Stimulated activated CD8-positive, alpha-beta memory T cell treated with anti-CD3 and anti-CD28 coated beads, Interleukin-7, amount 100 ng/mL, for 24 hours (primary cell): ENCODE results near the gene HBG1.

ENCODE experiments used
- DNase-seq: peaks from one replicate; pipeline ENCODE4 v3.0.0-alpha.2; 2020; ENCODE audit warnings: low read depth

HBG1 gene

GRCh38 chr11:5246772-5247471 is 2.7 kb downstream of the HBG1 start:
- no peak for DNase-seq

DNA sequence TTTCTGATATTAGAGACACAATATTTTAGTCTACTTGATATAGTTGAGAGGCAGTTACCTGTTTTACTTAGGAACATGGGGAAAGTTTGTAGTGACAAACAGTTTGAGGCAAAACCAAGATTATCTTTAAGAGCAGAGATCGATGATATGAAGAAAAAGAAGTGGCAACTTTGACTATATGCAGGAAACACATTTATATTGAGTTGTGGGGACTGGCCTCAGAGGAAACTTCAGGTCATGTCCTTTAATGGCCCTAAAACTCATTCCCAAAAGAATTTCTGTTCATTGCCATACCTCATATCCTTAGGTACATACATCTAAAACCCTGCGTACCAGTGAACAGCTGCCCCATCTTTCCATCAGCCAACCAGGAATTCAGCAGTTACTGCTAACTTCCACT is 4.5 kb downstream of the HBG1 start:
- no peak for DNase-seq

GRCh38 chr11:5243816-5244180 is 5.9 kb downstream of the HBG1 start:
- DNase-seq, result no peak

DNA sequence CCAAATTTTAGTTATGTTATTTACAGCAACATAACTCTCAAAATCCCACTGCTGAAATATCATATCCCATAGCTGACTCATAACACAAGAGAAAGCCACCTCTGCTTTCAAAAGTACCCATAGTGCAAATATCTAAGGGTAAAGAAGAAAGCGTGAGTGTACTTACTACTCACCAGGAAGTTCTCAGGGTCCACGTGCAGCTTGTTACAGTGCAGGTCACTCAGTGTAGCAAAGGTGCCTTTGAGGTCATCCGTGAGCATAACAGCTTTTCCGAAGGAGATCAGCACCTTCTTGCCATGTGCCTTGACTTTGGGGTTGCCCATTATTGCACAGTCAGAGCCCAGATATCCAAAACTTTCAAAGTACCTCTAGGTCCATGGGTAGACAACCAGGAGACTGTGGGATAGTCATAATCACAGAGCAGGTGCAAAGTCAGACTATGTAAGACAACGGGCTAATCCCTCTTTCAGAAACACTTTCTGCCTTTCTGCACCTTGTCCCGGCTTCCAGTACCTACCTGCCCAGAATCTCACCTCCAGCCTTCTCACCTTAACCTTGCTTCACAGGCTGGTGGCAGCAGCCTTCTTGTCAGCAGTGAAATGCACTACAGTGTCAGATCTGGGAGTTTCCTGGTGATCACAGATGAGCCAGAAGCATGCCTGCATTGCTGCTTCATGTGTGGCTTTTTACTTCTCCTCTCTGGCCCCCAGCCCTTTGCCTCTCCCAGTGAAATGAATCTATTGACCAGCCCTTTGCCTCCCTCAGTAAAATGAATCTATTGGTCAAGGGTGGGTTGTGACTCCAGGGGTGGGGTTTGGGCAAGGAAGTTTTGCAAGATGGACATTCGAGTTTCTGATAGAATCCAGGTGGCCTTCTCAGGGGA is 6.5 kb downstream of the HBG1 start:
- no peak for DNase-seq

DNA sequence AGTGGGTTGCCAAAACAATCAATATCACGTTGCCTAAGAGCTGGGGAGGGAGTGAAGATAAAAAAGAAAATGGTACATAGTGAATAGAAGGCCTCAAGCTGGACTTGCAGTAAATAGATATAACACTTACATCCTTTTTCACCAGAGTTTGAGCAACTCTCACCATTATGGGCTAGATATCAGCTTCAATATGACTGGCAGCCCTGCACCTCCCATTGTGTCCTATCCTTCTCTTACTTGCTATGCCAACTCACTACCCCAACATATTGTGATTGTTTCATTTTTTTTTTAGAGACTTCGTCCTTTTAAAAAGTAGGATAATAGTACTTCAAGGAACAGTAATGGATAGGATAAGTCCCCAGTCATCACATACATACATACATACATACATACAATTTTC is 7.4 kb downstream of the HBG1 start:
- no peak for DNase-seq

DNA sequence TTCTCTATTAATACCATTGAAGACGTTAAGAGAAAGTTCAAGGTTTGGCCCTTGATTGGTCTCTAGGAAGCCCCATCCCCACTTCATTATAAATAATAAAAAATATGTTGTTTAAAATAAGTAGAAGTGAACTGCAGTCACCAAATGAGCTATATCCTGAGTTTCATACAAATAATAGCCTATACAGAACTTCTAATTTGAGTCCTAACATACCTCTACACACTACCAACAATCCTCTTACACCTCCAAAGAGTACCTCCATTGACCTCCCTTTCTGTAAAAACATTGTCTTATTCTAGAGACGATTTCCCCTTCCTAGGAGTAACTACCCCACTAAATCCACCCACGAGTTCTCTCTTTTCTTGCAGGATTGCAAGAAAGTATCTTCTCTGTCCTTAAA is 8.2 kb downstream of the HBG1 start:
- DNase-seq, result no peak

- no peak for DNase-seq
Observed at GRCh38 chr11:5240458-5240857, 9.2 kb downstream of the HBG1 start.

DNA sequence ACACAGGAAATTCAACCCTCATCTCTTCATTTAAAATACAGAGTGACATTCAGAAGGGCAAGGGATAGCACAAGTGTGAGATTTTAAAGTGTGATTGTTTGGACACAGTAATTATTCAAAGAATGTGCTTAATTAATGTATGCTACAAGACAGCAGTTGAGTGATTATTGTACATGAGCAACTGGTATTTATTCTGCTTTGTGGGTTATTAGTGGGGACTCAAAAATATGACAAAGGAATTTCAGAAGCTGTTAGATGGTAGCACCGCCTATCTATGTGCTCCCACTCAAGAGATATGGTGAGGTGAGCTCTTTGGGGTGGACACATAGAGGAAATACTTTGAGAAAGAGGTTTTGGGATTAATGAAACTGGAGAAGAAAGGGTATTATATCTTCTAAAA is 9.6 kb downstream of the HBG1 start:
- no peak for DNase-seq

DNA sequence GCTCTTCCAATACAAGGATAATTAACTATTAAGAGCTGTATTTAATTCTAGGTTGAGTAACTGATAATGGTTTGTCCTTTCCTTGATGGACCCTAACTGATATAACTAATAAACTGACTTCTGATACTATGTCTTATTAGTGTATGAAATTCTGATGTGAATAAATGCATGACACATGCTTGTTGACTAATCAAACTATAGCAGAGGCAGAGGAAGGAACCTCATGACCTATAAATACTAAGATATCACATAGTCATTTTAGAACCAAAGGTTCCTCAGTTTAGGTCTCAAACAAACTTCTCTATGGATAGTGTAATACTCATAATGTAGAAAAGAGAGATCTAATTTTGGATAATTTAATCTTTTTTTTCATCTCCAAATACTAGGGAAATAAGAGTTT is 10.6 kb downstream of the HBG1 start:
- no peak for DNase-seq

DNA sequence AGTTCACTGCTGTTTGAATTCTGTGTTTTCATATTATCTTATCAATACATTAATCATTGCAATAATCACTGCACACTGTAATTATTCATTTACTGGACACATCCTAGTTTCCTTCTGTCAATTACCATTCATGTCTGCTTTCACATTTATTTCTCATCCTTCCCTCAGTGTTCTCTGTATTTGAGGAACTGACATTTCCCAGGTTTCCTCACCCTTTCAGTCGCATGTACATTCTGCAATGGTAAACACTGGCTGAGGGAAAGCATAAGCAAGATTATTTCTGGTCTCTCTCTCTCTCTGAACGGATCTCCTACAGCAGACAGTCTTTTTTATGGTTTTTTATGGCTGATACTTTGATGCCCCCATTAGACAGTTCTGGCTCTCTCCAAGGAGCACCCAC is 11.2 kb downstream of the HBG1 start:
- DNase-seq, result no peak

DNA sequence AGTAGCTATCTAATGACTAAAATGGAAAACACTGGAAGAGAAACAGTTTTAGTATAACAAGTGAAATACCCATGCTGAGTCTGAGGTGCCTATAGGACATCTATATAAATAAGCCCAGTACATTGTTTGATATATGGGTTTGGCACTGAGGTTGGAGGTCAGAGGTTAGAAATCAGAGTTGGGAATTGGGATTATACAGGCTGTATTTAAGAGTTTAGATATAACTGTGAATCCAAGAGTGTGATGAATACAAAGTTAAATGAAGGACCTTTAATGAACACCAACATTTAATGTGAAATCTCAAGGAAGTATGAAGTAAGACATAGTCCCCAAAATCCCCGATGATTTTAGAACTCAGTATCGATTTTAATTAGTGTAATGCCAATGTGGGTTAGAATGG is 12.2 kb downstream of the HBG1 start:
- no peak for DNase-seq

- no peak for DNase-seq
Observed at GRCh38 chr11:5235364-5236095, 14.1 kb downstream of the HBG1 start.

GRCh38 chr11:5234381-5234834 is 15.2 kb downstream of the HBG1 start, which contains the start of gene HBD:
HBD (minus strand) TSS chr11:5234483; CDS start chr11:5234433, 50 bp downstream.
- DNase-seq, result no peak

DNA sequence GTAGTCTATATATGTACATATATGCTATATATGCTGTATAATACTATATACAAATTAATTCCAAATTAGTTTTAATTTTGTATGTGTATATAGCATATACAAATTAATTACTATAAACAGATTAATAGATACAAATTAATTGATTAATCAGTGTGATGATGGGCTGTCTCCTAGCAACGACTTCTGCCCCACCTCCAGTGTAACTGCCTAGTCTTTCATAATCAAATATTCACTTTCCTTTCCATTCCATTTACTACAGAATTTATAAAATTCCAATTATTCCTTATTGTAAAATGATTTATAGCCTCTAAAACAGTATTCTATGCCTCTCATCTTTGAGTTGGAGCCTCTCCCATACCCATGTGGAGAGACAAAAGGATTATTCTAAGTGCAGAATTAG is 16.4 kb downstream of the HBG1 start:
- DNase-seq, result no peak

GRCh38 chr11:5232821-5233220 is 16.8 kb downstream of the HBG1 start:
- no peak for DNase-seq

GRCh38 chr11:5232176-5232575 is 17.5 kb downstream of the HBG1 start:
- no peak for DNase-seq

GRCh38 chr11:5231111-5231510 is 18.5 kb downstream of the HBG1 start:
- DNase-seq, result no peak

GRCh38 chr11:5230266-5230665 is 19.4 kb downstream of the HBG1 start:
- DNase-seq, result no peak

- DNase-seq, result no peak
Observed at GRCh38 chr11:5229796-5230195, 19.9 kb downstream of the HBG1 start.

DNA sequence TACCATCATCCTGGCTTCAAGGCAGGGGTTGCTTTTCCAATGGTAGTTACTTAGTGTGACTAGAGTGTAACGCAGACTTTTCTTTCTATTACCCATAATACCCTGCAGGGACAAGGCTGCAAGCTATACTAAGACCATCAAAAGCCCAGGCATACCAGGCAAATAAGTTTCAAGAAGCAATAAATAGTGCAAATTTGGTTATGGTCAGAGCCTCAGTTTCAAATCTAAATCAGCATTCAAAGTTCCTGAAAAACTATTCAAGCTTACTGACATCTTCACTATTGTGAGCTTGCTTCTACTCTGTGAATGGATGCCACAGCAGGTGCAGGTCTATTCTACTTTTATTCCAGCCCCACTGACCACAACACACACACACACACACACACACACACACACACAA is 20.3 kb downstream of the HBG1 start:
- DNase-seq, result no peak

GRCh38 chr11:5228124-5228523 is 21.5 kb downstream of the HBG1 start:
- DNase-seq, result no peak

DNA sequence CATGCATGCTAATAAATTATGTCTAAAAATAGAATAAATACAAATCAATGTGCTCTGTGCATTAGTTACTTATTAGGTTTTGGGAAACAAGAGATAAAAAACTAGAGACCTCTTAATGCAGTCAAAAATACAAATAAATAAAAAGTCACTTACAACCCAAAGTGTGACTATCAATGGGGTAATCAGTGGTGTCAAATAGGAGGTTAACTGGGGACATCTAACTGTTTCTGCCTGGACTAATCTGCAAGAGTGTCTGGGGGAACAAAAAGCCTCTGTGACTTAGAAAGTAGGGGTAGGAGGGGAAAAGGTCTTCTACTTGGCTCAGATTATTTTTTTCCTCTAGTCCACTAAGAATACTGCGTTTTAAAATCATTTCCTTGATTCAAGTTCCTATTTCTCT is 22.0 kb downstream of the HBG1 start:
- DNase-seq, result no peak
